ENCODE measurements around the gene CDC42EP1. TPM values are rescaled to one million over a fixed set of nuclear protein-coding genes. Genes with fewer than 3 reads are reported as not detected.
A peak's percentile ranks its signal among the peaks of the same experiment; 100 is the strongest.
"Not testable (repeated sequence)": the region's sequence is repeated elsewhere in the genome, so short reads cannot be mapped to it uniquely, and the experiment has no call there.

Gene CDC42EP1
- total RNA-seq, 1 donor from 2014 or later, result 14.6 TPM

- ATAC-seq, result no peak
- peak; percentile 40 for DNase-seq
- intact Hi-C loops (cut with micrococcal nuclease), result no loop called here
Observed at GRCh38 chr22:37569009-37569920, 9.0 kb downstream of the CDC42EP1 start.

- intact Hi-C loops (cut with micrococcal nuclease), result no loop called here
- DNase-seq (peak; percentile 45), ATAC-seq (no peak)
Observed at GRCh38 chr22:37569921-37570660, 9.8 kb downstream of the CDC42EP1 start.

- ATAC-seq (no peak), DNase-seq (no peak)
- intact Hi-C loops (cut with micrococcal nuclease), result no loop called here
Observed at GRCh38 chr22:37570661-37570976, 10.3 kb downstream of the CDC42EP1 start.

- DNase-seq (no peak), ATAC-seq (no peak)
- intact Hi-C loops (cut with micrococcal nuclease), result no loop called here
Observed at GRCh38 chr22:37571258-37571991, 11.1 kb downstream of the CDC42EP1 start.

- ATAC-seq, result no peak
- no peak for DNase-seq
- intact Hi-C loops (cut with micrococcal nuclease), result no loop called here
Observed at GRCh38 chr22:37571992-37572373, 11.7 kb downstream of the CDC42EP1 start.

DNA sequence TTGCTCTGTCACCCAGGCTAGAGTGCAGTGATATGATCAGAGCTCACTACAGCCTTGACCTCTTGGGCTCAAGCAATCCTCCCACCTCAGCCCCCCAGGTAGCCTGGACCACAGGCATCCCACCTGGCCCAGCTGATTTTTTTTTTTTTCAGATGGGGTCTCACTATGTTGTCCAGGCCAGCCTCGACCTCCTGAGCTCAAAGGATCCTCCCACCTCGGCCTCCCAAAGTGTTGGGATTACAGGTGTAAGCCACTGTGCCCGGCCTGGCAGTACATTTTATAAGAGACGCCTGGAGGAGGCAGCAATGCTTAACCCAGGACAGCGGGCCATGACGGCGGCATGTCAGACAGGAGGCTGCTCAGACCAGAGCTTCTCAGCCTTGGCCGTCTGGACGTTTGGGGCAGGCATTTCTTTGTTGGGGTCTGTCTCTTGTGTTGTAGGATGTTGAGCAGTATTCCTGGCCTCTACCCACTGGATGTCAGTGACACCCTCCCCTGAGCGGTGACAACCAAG is 15.3 kb downstream of the CDC42EP1 start:
- ATAC-seq, result no peak
- intact Hi-C loops (cut with micrococcal nuclease), result no loop called here

DNA sequence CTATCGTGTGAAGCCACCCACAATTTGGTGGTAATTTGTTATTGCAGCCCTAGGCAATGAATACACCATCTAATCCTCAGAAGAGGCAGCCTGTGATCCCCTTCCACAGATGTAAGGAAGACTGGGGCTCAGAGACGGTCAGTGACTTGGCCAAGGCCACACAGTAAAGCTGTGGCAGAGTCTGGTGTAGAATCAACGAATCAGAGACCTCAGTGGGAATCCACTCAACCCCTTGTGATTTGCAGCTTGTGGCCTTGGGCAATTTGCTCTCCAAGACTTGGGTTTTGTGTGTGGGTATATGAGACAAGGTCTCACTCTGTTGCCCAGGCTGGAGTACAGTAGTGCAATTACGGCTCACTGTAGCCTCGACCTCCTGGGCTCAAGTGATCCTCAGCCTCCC is 17.7 kb downstream of the CDC42EP1 start:
- intact Hi-C loops (cut with micrococcal nuclease), result no loop called here
- no peak for DNase-seq
- ATAC-seq, result no peak

More for the DNA sequence above, 15.3 kb downstream of the CDC42EP1 start:
- no peak for DNase-seq

DNA sequence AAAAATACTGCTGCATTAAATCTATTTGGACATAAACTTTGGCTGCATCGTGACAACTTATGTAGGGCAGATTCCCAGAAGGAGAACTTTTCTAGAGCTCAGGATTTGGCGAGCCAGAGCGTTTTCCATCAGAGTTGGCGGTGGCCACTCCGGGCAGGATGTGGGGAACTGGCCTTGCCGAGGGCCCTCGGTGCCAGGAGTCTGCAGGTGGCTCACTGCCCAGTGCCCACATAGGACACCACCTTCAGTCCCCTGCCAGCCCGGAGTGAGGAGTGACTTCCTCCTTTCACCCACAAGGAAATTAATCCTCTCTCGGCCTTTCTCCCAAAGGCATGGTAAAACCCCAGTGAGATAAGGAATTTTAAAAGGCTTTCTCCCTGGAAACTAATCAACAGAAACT is 21.2 kb downstream of the CDC42EP1 start:
- peak; percentile 97 for ATAC-seq
- DNase-seq, result peak; percentile 84
- intact Hi-C loops (cut with micrococcal nuclease), result no loop called here

GRCh38 chr22:37582526-37582925 is 22.2 kb downstream of the CDC42EP1 start:
- DNase-seq (no peak), ATAC-seq (no peak)
- intact Hi-C loops (cut with micrococcal nuclease), result no loop called here

DNA sequence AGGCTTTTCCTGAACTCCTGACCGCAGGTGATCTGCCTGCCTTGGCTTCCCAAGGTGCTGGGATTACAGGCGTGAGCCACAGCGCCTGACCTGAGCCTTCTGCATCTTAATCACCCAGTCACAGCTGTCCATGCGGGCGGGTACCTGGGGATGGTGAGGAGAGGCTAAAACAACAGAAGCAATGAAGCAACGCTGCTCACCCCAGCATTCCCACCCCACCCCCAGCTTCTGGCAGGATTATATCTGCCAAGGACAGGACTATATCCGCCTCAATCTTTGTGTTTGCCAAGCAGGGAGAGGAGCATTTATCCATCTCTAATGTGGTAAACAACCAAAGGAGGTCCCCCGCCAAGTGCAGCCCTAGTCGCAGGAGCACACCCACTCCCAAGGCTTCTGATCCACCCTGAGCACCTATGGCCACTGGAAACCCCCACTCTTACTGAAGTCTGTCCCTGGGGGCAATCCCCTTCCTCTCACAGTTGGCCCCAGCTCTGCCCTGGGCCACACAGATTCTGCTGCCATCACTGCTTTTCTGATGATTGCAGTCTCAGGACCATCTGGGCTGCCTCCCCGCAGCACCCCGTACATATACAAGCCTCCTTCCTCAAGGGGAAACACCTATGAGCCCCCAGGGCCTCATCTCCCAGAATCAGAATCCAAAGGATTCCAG is 28.4 kb downstream of the CDC42EP1 start:
- DNase-seq (no peak), ATAC-seq (no peak)
- intact Hi-C loops (cut with micrococcal nuclease), result no loop called here

- ATAC-seq (no peak), DNase-seq (no peak)
- intact Hi-C loops (cut with micrococcal nuclease), result no loop called here
Observed at GRCh38 chr22:37589636-37590035, 29.4 kb downstream of the CDC42EP1 start.

DNA sequence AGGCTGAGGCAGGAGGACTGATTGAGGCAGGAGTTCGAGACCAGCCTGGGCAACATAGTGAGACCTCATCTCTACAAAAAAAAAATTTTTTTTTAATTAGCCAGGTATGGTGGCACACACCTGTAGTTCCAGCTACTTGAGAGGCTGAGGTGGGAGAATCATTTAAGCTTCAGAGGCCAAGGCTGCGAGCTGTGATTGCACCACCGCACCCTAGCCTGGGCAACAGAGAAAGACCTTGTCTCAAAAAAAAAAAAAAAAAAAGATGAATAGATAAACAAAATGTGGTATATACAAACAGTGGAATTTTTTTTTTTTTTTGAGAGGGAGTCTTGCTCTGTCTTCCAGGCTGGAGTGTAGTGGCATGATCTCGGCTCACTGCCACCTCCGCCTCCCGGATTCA is 30.8 kb downstream of the CDC42EP1 start:
- DNase-seq; ATAC-seq; intact Hi-C loops (cut with micrococcal nuclease): not testable (repeated sequence)

GRCh38 chr22:37591823-37592404 is 31.6 kb downstream of the CDC42EP1 start:
- DNase-seq, result no peak
- no peak for ATAC-seq
- intact Hi-C loops (cut with micrococcal nuclease), result loop anchor here (2.0 kb wide), 1 partner anchor 53 kb away; no protein-coding TSS in a partner anchor

- intact Hi-C loops (cut with micrococcal nuclease), result no loop called here
- ATAC-seq, result no peak
- DNase-seq, result no peak
Observed at GRCh38 chr22:37594237-37594636, 34.0 kb downstream of the CDC42EP1 start.

DNA sequence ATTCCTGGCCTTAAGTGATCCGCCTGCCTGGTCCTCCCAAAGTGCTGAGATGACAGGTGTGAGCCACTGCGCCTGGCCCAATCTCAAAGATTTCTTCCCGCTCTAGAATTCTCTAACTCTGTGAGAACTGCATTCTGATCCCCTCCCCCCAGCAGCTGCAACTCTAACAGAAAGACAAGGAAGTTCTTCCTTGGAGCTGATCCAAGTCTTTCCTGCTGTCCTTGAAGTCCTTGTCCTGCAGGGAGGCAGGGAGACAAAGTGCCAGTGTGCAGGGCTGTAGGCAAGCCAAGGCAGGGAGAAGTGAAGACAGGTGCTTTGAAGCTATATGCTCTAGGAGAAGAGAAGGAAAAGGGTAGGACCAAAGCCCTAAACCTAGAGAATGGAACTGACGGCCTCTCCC is 38.9 kb downstream of the CDC42EP1 start:
- intact Hi-C loops (cut with micrococcal nuclease), result no loop called here
- peak; percentile 35 for ATAC-seq
- no peak for DNase-seq

DNA sequence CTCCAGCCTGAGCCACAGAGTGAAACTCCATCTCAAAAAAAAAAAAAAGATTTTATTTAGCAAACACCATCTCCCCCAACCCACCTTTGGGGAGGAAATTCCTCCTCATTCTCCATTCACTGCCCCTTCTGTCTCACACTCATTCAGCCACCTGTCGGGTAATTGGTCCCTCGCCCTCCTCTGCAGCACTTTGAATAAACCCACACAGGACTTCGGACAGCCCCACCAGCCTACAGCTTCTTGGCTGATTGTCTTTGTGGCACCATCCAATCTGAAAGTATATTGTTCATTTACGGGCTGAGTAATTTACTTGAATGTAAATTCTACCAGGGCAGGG is 40.9 kb downstream of the CDC42EP1 start:
- intact Hi-C loops (cut with micrococcal nuclease), result no loop called here
- no peak for ATAC-seq
- no peak for DNase-seq

DNA sequence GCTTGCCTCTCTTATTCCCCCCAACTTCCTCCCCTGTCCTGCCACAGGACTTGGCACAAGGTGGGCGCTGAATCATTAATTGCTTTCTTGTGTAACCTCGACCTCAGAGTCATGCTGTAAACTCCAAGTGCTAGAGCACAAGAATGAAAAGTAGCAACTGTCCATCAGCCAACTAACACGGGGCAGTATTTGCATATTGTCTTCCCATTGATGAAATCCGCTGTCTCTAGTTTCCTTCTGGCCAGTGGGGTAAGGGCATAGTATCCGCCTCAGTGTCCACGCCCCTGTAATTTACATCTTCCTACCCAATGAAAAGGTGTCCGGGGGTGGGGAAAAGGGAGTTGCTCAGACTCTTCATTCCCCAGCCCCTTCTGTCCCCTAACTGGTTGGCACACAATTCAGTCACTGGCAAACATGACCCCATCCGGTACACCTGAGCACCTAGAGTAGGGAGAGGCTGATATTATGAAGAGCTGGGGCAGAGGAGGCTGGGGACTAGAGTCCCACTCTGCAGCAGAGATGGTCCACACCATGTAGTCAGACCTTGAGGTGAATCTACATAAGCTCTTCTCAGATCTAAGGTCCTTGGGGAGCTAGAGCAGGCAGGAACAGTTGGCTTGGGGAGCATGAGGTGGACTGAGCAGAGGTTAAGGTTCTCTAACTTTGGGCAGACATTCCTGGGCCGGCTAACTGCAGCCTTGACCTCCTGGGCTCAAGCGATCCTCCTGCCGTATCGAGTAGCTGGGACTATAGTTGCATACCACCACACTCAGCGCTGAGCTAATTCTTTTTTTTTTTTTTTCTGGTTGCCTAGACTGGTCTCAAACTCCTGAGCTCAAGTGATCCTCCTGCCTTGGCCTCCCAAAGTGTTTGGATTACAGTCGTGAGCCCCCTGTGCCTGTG is 41.5 kb downstream of the CDC42EP1 start:
- peak; percentile 23 for ATAC-seq
- intact Hi-C loops (cut with micrococcal nuclease), result no loop called here
- no peak for DNase-seq
